Parathyroid adenoma (tissue), 2 donors: ENCODE measurements around the gene DTNB.
"Not testable (repeated sequence)": the region's sequence is repeated elsewhere in the genome, so short reads cannot be mapped to it uniquely, and the experiment has no call there.

Experiments
- H2AFZ ChIP-seq: fragments of 300-600 bp; sonication (generic); one replicate; pipeline ENCODE4 v1.7.0; 2017; ENCODE audit warnings: antibody characterized with exemption, mild to moderate bottlenecking
- H3K27ac ChIP-seq: fragments of 300-600 bp; sonication (generic); one replicate; pipeline ENCODE4 v1.7.0; 2017
- H3K27me3 ChIP-seq: fragments of 300-600 bp; sonication (generic); one replicate; pipeline ENCODE4 v1.7.0; 2017; ENCODE audit warnings: low read length; ENCODE audit not compliant: control insufficient read depth, insufficient read depth
- H3K36me3 ChIP-seq: fragments of 300-600 bp; sonication (generic); one replicate; pipeline ENCODE4 v1.7.0; 2017; ENCODE audit warnings: low read length; ENCODE audit not compliant: control insufficient read depth, insufficient read depth
- H3K4me1 ChIP-seq: fragments of 300-600 bp; sonication (generic); one replicate; pipeline ENCODE4 v1.7.0; 2017; ENCODE audit warnings: control low read depth
- H3K4me2 ChIP-seq: fragments of 300-600 bp; sonication (generic); one replicate; pipeline ENCODE4 v1.7.0; 2017; ENCODE audit warnings: low read length
- H3K4me3 ChIP-seq: fragments of 300-600 bp; sonication (generic); one replicate; pipeline ENCODE4 v1.7.0; 2017; ENCODE audit warnings: low read depth, low read length
- H3K79me2 ChIP-seq: fragments of 300-600 bp; sonication (generic); one replicate; pipeline ENCODE4 v1.7.0; 2017; ENCODE audit warnings: control low read depth
- H3K9ac ChIP-seq: fragments of 300-600 bp; sonication (generic); one replicate; pipeline ENCODE4 v1.7.0; 2017; ENCODE audit warnings: mild to moderate bottlenecking
- H3K9me3 ChIP-seq: fragments of 300-600 bp; sonication (generic); one replicate; pipeline ENCODE4 v1.7.0; 2017; ENCODE audit warnings: low read length; ENCODE audit not compliant: control insufficient read depth
- CTCF ChIP-seq: fragments of 300-600 bp; sonication (generic); IDR thresholded peaks from one replicate; pipeline ENCODE4 v1.7.0; 2017; ENCODE audit warnings: antibody characterized with exemption, mild to moderate bottlenecking
- donor health status: primary hyperparathyroidism.

The DTNB gene

GRCh38 chr2:25537526-25537925 lies 135.9 kb downstream of the DTNB start:
- Histone ChIP-seq H3K4me1 (no peaks in the 10 kb centered on the region), H3K27me3 (no peaks in the 10 kb centered on the region), H3K9me3 (no peaks in the 10 kb centered on the region), H3K4me2 (no peak overlapping the region), H3K27ac (no peak overlapping the region), H3K4me3 (no peak overlapping the region), H3K79me2 (no peaks in the 10 kb centered on the region), H3K36me3 (no peaks in the 10 kb centered on the region), H2AFZ (no peak overlapping the region), H3K9ac (no peak overlapping the region)
- TF ChIP-seq CTCF = no peak

GRCh38 chr2:25535411-25536289 lies 137.7 kb downstream of the DTNB start:
- H3K79me2 ChIP-seq, H3K9me3 ChIP-seq, H2AFZ ChIP-seq: not testable (repeated sequence)

GRCh38 chr2:25534937-25535336 lies 138.4 kb downstream of the DTNB start:
- not testable (repeated sequence) for H3K79me2 ChIP-seq, H3K9me3 ChIP-seq, H3K4me2 ChIP-seq, H2AFZ ChIP-seq, H3K27me3 ChIP-seq, H3K36me3 ChIP-seq, H3K27ac ChIP-seq, H3K4me1 ChIP-seq, H3K4me3 ChIP-seq, H3K9ac ChIP-seq

More at GRCh38 chr2:25535411-25536289, 137.7 kb downstream of the DTNB start:
- not testable (repeated sequence) for H3K4me3 ChIP-seq, H3K9ac ChIP-seq, H3K4me1 ChIP-seq, H3K27me3 ChIP-seq, H3K4me2 ChIP-seq, H3K36me3 ChIP-seq, H3K27ac ChIP-seq

GRCh38 chr2:25534455-25534854 lies 138.9 kb downstream of the DTNB start:
- no peaks in the 10 kb centered on the region for H3K79me2 ChIP-seq
- TF ChIP-seq CTCF = no peak

GRCh38 chr2:25533771-25534170 lies 139.6 kb downstream of the DTNB start:
- not testable (repeated sequence) for H3K79me2 ChIP-seq, H3K4me3 ChIP-seq, H2AFZ ChIP-seq

More at GRCh38 chr2:25534455-25534854, 138.9 kb downstream of the DTNB start:
- H3K27me3 ChIP-seq = no peaks in the 10 kb centered on the region
- no peak overlapping the region for H3K9ac ChIP-seq
- no peaks in the 10 kb centered on the region for H3K9me3 ChIP-seq
- H3K4me3 ChIP-seq = no peak overlapping the region
- H3K36me3 ChIP-seq = no peaks in the 10 kb centered on the region
- H3K27ac ChIP-seq = no peak overlapping the region
- H3K4me2 ChIP-seq = no peak overlapping the region
- H2AFZ ChIP-seq = no peak overlapping the region
- no peaks in the 10 kb centered on the region for H3K4me1 ChIP-seq

GRCh38 chr2:25532521-25532920 lies 140.9 kb downstream of the DTNB start:
- no peaks in the 10 kb centered on the region for H3K4me1 ChIP-seq
- H3K79me2 ChIP-seq = no peaks in the 10 kb centered on the region
- no peak overlapping the region for H3K9ac ChIP-seq
- H3K36me3 ChIP-seq = no peaks in the 10 kb centered on the region
- no peak overlapping the region for H3K4me2 ChIP-seq
- no peaks in the 10 kb centered on the region for H3K9me3 ChIP-seq
- no peaks in the 10 kb centered on the region for H3K27me3 ChIP-seq
- H3K27ac ChIP-seq = no peak overlapping the region
- no peak overlapping the region for H3K4me3 ChIP-seq
- H2AFZ ChIP-seq = no peak overlapping the region
- no peak for TF ChIP-seq CTCF

More at GRCh38 chr2:25533771-25534170, 139.6 kb downstream of the DTNB start:
- not testable (repeated sequence) for H3K27ac ChIP-seq, H3K4me1 ChIP-seq, H3K9ac ChIP-seq, H3K9me3 ChIP-seq, H3K27me3 ChIP-seq, H3K4me2 ChIP-seq, H3K36me3 ChIP-seq
